Uterus (tissue), 2 donors: ENCODE results near the gene TNFRSF14.

Source experiments
- CTCF ChIP-seq, 4 experiments: fragments of 200-600 bp in 2 of 4; fragments of 450-650 bp in 2 of 4; sonication (generic) in 2 of 4; IDR thresholded peaks; one replicate each; pipeline ENCODE4 v1.5.1; 2016 to 2019; ENCODE audit warnings: antibody characterized with exemption in 4 of 4, mild to moderate bottlenecking in 2 of 4, moderate library complexity in 1 of 4
- POLR2A ChIP-seq, 2 donors: fragments of 450-650 bp; IDR thresholded peaks; one replicate each; pipeline ENCODE4 v1.6.1; 2016; ENCODE audit warnings: antibody characterized with exemption in 2 of 2, mild to moderate bottlenecking in 1 of 2, moderate library complexity in 1 of 2

GRCh38 chr1:2548068-2548589 lies 8.0 kb upstream of the TNFRSF14 start:
- TF ChIP-seq CTCF (IDR thresholded peaks at IDR 0.05): peak; percentile 90 to 96 (median 92)
- TF ChIP-seq POLR2A (IDR thresholded peaks at IDR 0.05): no peak
